HG02943 (cell line): ENCODE results near the gene CSNK1D.

Source experiments
- ATAC-seq: cut with Tn5 transposase; IDR thresholded peaks from one replicate; pipeline ENCODE4 v1.9.1; 2021; ENCODE audit warnings: mild to moderate bottlenecking, low read depth, moderate library complexity; ENCODE audit not compliant: unreplicated experiment

Gene CSNK1D

GRCh38 chr17:82241183-82241925 is 32.1 kb downstream of the CSNK1D start:
- ATAC-seq, result no peak

GRCh38 chr17:82240506-82241182 is 32.9 kb downstream of the CSNK1D start:
- no peak for ATAC-seq

- no peak for ATAC-seq
Measured at GRCh38 chr17:82239926-82240505, 33.5 kb downstream of the CSNK1D start.

GRCh38 chr17:82239401-82239925 is 34.0 kb downstream of the CSNK1D start:
- no peak for ATAC-seq

GRCh38 chr17:82238472-82239201 is 34.9 kb downstream of the CSNK1D start:
- ATAC-seq, result no peak

- no peak for ATAC-seq
Measured at GRCh38 chr17:82237746-82238471, 35.6 kb downstream of the CSNK1D start.

- ATAC-seq, result no peak
Measured at GRCh38 chr17:82237083-82237745, 36.3 kb downstream of the CSNK1D start.

GRCh38 chr17:82236142-82236971 is 37.1 kb downstream of the CSNK1D start:
- no peak for ATAC-seq

- no peak for ATAC-seq
Measured at GRCh38 chr17:82235775-82236141, 37.7 kb downstream of the CSNK1D start.

GRCh38 chr17:82235056-82235774 is 38.3 kb downstream of the CSNK1D start:
- ATAC-seq, result no peak

- no peak for ATAC-seq
Measured at GRCh38 chr17:82234211-82235055, 39.1 kb downstream of the CSNK1D start.

- ATAC-seq, result no peak
Measured at GRCh38 chr17:82232876-82233785, 40.4 kb downstream of the CSNK1D start.

- ATAC-seq, result no peak
Measured at GRCh38 chr17:82232322-82232820, 41.1 kb downstream of the CSNK1D start.

- no peak for ATAC-seq
Measured at GRCh38 chr17:82231562-82232321, 41.8 kb downstream of the CSNK1D start.

- no peak for ATAC-seq
Measured at GRCh38 chr17:82231312-82231561, 42.3 kb downstream of the CSNK1D start.
